HL-60 (cell line): ENCODE data around the gene HAGHL.

Source experiments
- CTCF ChIP-seq: IDR thresholded peaks from one replicate; pipeline ENCODE4 v1.5.1; 2011; ENCODE audit warnings: low read length, control low read depth, inconsistent platforms; ENCODE audit not compliant: insufficient read depth
- GABPA ChIP-seq: IDR thresholded peaks from 2 replicates; pipeline ENCODE4 v1.6.1; 2012; ENCODE audit warnings: low read depth
- POLR2AphosphoS5 ChIP-seq: IDR thresholded peaks from 2 replicates; pipeline ENCODE4 v1.6.1; 2012; ENCODE audit warnings: low read depth
- REST ChIP-seq: IDR thresholded peaks from 2 replicates; pipeline ENCODE4 v1.6.1; 2012; ENCODE audit warnings: low read depth; ENCODE audit not compliant: insufficient replicate concordance
- SPI1 ChIP-seq: IDR thresholded peaks from 2 replicates; pipeline ENCODE4 v1.6.1; 2012; ENCODE audit warnings: low read depth, mild to moderate bottlenecking, borderline replicate concordance

- TF ChIP-seq CTCF (no peak), REST (no peak), POLR2AphosphoS5 (no peak), GABPA (no peak), SPI1 (no peak)
Measured at GRCh38 chr16:777826-778225, 50.9 kb downstream of the HAGHL start.
